ENCODE results near the gene VMP1. TPM values are rescaled to one million over a fixed set of nuclear protein-coding genes. Genes with fewer than 3 reads are reported as not detected.
A peak's percentile ranks its signal among the peaks of the same experiment; 100 is the strongest.

The VMP1 gene
- total RNA-seq, 2 donors from 2014 or later, result 236 to 324 TPM

DNA sequence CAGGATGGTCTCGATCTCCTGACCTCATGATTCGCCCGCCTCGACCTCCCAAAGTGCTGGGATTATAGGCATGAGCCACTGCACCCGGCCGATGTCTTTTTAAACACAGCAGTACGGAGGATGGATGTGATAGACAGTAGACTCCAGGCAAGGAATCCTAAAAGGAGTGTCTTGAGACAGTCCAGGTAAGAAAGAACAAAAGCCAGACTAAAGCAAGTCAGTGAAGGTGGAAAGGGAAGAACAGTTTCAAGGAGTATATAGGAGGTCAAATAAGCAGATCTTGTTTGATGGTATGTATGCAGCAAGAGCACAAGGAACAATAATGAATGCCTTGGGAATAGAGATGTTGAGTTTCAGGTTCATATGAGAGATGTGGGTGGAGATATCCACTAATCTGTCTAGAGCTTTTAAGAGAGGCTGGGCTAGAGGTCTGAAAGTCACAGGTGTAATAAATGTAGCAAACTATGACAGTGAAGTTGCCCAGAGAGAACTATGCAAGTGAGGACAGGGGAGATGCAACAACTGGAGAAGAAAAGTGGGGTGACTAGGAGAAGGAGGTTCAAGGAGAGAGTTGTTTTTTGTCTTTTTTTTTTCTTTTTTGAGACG is 180.8 kb downstream of the VMP1 start:
- no peak for ATAC-seq (replicated peaks in 1 of 2)
- Mint-ChIP-seq H3K4me1 (ENCODE audit: low read depth) (peaks cover 34% of the 10 kb centered on the region), H3K27ac (peak overlapping the region; percentile 3), H3K36me3 (ENCODE audit: insufficient read depth in 2 of 2) (peaks cover 13 to 15% of the 10 kb centered on the region in 2 donors), H3K9me3 (no peaks in the 10 kb centered on the region), H3K4me3 (peak overlapping the region in 1 of 2 donors; percentile 8), H3K27me3 (ENCODE audit: low read depth) (no peaks in the 10 kb centered on the region)
- DNase-seq, result no peak

DNA sequence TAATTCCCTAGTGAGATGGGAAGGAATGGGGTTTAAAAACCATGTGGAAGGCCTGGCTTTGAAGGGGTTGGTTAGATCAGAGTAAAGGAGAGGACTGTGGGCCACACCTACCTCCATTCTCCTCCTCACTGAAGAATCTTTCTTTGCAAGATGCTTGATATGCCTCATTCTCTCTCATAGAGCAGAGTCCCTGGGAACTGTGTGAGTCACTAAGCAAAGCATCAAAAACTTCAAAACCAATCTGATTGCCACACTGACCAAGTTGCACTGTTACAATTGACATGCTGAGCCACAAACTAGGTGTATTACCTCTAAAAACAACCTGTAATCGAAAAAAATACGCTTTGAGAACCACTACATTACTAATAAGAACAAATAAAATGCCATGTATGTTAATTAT is 183.3 kb downstream of the VMP1 start:
- Mint-ChIP-seq H3K9me3 (no peaks in the 10 kb centered on the region), H3K36me3 (ENCODE audit: insufficient read depth in 2 of 2) (peaks cover 15 to 16% of the 10 kb centered on the region in 2 donors), H3K4me3 (peak overlapping the region; percentile 96 to 99), H3K27ac (peak overlapping the region; percentile 83), H3K27me3 (ENCODE audit: low read depth) (no peaks in the 10 kb centered on the region), H3K4me1 (ENCODE audit: low read depth) (peaks cover 54% of the 10 kb centered on the region)
- DNase-seq (peak; percentile 10 to 14), ATAC-seq (replicated peaks in 1 of 2) (peak; percentile 23)

Other genes with a start within 250 kb of the VMP1 start
- 10 to 100 TPM; 35.9 to 37.5 TPM for gene DHX40, start 142.0 kb upstream of the VMP1 start, total RNA-seq
- 100 to 1,000 TPM; 144 to 149 TPM for gene CLTC, start 87.8 kb upstream of the VMP1 start, total RNA-seq
- gene PTRH2, start 224 bp upstream of the VMP1 start, total RNA-seq, result 10 to 100 TPM; 22.2 to 29.3 TPM
- 10 to 100 TPM; 13.8 to 14.3 TPM for gene TUBD1, start 185.3 kb downstream of the VMP1 start, total RNA-seq
- gene RPS6KB1, start 185.5 kb downstream of the VMP1 start, total RNA-seq, result 10 to 100 TPM; 65.8 to 68.8 TPM